ENCODE measurements around the gene C4orf50.

The C4orf50 gene

GRCh38 chr4:5967783-5968182 lies 50.4 kb downstream of the C4orf50 start:
- TF ChIP-seq GATA2 (IDR thresholded peaks at IDR 0.05; ENCODE audit: low read depth, low read length) = no peak
- TF ChIP-seq GATA3 (IDR thresholded peaks at IDR 0.05; ENCODE audit: low read depth, low read length) = no peak

- TF ChIP-seq GATA3 (IDR thresholded peaks at IDR 0.05; ENCODE audit: low read depth, low read length) (no peak), GATA2 (IDR thresholded peaks at IDR 0.05; ENCODE audit: low read depth, low read length) (no peak)
These were observed 53.0 kb downstream of the C4orf50 start for GRCh38 chr4:5965225-5965624.

- TF ChIP-seq GATA2 (IDR thresholded peaks at IDR 0.05; ENCODE audit: low read depth, low read length) (no peak), GATA3 (IDR thresholded peaks at IDR 0.05; ENCODE audit: low read depth, low read length) (no peak)
These were observed 54.2 kb downstream of the C4orf50 start for GRCh38 chr4:5964030-5964429.

GRCh38 chr4:5963611-5964010 lies 54.6 kb downstream of the C4orf50 start:
- TF ChIP-seq GATA3 (IDR thresholded peaks at IDR 0.05; ENCODE audit: low read depth, low read length) (no peak), GATA2 (IDR thresholded peaks at IDR 0.05; ENCODE audit: low read depth, low read length) (no peak)

- TF ChIP-seq GATA3 (IDR thresholded peaks at IDR 0.05; ENCODE audit: low read depth, low read length) = no peak
- no peak for TF ChIP-seq GATA2 (IDR thresholded peaks at IDR 0.05; ENCODE audit: low read depth, low read length)
These were observed 55.8 kb downstream of the C4orf50 start for GRCh38 chr4:5962416-5962815.

- no peak for TF ChIP-seq GATA2 (IDR thresholded peaks at IDR 0.05; ENCODE audit: low read depth, low read length)
- TF ChIP-seq GATA3 (IDR thresholded peaks at IDR 0.05; ENCODE audit: low read depth, low read length) = no peak
These were observed 57.9 kb downstream of the C4orf50 start for GRCh38 chr4:5960252-5960880.

GRCh38 chr4:5959211-5959982 lies 58.8 kb downstream of the C4orf50 start:
- no peak for TF ChIP-seq GATA3 (IDR thresholded peaks at IDR 0.05; ENCODE audit: low read depth, low read length)
- no peak for TF ChIP-seq GATA2 (IDR thresholded peaks at IDR 0.05; ENCODE audit: low read depth, low read length)

- TF ChIP-seq GATA3 (IDR thresholded peaks at IDR 0.05; ENCODE audit: low read depth, low read length) (no peak), GATA2 (IDR thresholded peaks at IDR 0.05; ENCODE audit: low read depth, low read length) (no peak)
These were observed 60.0 kb downstream of the C4orf50 start for GRCh38 chr4:5958199-5958735.

GRCh38 chr4:5957076-5957475 lies 61.2 kb downstream of the C4orf50 start:
- TF ChIP-seq GATA3 (IDR thresholded peaks at IDR 0.05; ENCODE audit: low read depth, low read length) = no peak

GRCh38 chr4:5956285-5957021 lies 61.8 kb downstream of the C4orf50 start:
- no peak for TF ChIP-seq GATA3 (IDR thresholded peaks at IDR 0.05; ENCODE audit: low read depth, low read length)
- TF ChIP-seq GATA2 (IDR thresholded peaks at IDR 0.05; ENCODE audit: low read depth, low read length) = no peak

GRCh38 chr4:5955856-5956255 lies 62.4 kb downstream of the C4orf50 start:
- TF ChIP-seq GATA3 (IDR thresholded peaks at IDR 0.05; ENCODE audit: low read depth, low read length) (no peak), GATA2 (IDR thresholded peaks at IDR 0.05; ENCODE audit: low read depth, low read length) (no peak)

- no peak for TF ChIP-seq GATA2 (IDR thresholded peaks at IDR 0.05; ENCODE audit: low read depth, low read length)
- TF ChIP-seq GATA3 (IDR thresholded peaks at IDR 0.05; ENCODE audit: low read depth, low read length) = no peak
These were observed 62.9 kb downstream of the C4orf50 start for GRCh38 chr4:5955201-5955821.

GRCh38 chr4:5954056-5954760 lies 64.0 kb downstream of the C4orf50 start:
- TF ChIP-seq GATA3 (IDR thresholded peaks at IDR 0.05; ENCODE audit: low read depth, low read length) = no peak
- TF ChIP-seq GATA2 (IDR thresholded peaks at IDR 0.05; ENCODE audit: low read depth, low read length) = no peak
